Activated T-helper 1 cell treated with anti-CD3 and anti-CD28 coated beads, Interleukin-2, amount 50 U/mL, for 16 hours (primary cell): ENCODE data around the gene RAI14.

ENCODE experiments used
- DNase-seq, 2 donors: peaks; one replicate each; pipeline ENCODE4 v3.0.0-alpha.2; 2020; ENCODE audit warnings: low read depth in 1 of 2, low spot score in 1 of 2

The RAI14 gene

GRCh38 chr5:34844999-34845398 is 188.9 kb downstream of the RAI14 start:
- no peak for DNase-seq

GRCh38 chr5:34847056-34847455 is 190.9 kb downstream of the RAI14 start:
- DNase-seq, result no peak

GRCh38 chr5:34847552-34847951 is 191.4 kb downstream of the RAI14 start:
- no peak for DNase-seq

GRCh38 chr5:34848230-34848629 is 192.1 kb downstream of the RAI14 start:
- no peak for DNase-seq

GRCh38 chr5:34849253-34849652 is 193.1 kb downstream of the RAI14 start:
- no peak for DNase-seq

DNA sequence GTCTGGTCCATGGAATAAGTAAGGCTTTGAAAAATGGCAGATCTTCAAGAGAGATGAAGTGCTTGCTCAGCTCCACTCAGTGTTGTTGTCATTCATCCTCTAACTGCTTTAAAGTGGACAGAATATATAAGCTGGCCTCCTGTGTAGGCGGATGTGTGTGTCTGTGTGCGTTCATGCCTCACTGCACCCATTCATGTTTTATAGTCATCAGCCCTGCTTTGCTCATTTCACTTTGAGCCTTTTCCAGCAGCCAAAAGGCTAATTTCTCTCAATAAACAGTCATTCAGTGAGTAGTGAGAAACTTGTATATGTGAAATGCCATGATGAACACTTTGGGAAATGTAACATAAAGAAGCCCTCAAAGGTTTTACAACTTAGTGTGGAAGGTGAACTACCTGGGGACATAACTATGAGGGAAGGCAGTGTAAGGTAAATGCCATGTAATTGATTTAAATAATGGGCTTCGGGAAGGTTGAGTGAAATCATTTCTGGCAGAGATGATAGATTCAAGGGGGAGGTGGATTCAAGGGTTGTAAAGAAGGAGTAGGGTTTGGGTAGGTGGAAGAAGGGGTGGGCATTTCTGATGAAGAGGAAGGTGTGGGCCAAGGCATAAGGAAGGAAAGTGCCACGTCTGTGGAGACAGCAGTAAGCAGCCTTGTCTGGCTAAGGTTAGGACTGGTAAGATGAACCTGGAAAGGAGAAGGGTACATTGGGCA is 198.5 kb downstream of the RAI14 start:
- DNase-seq, result no peak

DNA sequence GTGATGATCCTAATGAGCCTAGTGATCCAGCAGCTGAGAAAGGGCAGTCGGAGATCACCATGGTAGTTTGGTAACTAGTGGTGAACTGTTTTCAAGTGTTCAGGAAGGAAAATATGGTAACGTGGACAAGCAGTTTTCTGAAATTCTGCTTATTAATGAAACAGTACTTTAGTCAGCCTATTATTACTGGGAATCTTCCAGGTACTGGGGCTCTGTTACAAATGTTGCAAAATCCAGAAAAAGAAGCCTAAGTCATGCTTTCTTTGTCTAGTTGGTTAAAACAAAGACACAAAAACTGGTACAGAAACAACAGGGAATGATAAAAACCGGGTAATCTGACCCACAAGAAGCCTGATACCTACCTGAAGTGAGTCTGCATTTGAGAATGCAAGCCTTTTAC is 201.0 kb downstream of the RAI14 start:
- no peak for DNase-seq

GRCh38 chr5:34857894-34858293 is 201.8 kb downstream of the RAI14 start:
- DNase-seq, result no peak

- DNase-seq, result no peak
Observed at GRCh38 chr5:34858790-34859189, 202.7 kb downstream of the RAI14 start.

GRCh38 chr5:34859253-34859652 is 203.1 kb downstream of the RAI14 start:
- DNase-seq, result no peak

DNA sequence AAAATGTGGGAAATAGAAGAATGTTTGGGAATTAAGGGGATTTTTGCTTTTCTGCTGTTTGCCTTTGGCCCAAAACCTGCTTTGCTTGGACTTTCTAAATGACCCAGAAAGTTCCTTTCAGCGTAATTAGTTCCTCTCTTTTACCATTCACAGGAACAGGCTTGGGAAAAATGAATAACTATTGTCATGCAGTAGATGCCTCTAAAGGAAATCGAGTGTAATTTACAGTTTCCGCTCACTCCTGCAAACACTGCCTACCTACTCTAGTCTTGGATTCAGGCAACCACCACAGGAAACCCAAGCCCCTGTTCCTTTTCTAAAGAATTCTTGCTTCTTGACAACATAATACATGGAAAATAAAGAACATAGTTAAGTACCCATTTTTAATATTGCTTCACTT is 207.8 kb downstream of the RAI14 start:
- no peak for DNase-seq

DNA sequence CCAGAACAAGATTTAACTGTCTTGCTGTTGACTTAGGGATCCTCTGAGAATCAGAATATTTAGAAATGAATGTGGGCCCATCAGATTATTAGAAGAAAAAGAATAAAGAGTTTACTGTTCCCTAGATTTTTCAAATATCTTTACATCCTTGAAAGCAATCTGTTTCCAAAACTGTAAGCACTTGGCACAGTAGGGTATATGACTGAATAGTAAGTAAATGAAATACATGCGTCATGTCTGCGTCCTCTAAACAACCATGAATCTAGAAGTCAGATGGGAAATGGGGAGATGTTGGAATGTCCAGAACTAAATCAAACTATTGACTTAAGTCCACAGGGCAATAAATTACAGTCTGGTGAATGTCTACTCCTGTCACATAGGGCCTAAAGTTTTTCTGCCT is 209.0 kb downstream of the RAI14 start:
- DNase-seq, result no peak

DNA sequence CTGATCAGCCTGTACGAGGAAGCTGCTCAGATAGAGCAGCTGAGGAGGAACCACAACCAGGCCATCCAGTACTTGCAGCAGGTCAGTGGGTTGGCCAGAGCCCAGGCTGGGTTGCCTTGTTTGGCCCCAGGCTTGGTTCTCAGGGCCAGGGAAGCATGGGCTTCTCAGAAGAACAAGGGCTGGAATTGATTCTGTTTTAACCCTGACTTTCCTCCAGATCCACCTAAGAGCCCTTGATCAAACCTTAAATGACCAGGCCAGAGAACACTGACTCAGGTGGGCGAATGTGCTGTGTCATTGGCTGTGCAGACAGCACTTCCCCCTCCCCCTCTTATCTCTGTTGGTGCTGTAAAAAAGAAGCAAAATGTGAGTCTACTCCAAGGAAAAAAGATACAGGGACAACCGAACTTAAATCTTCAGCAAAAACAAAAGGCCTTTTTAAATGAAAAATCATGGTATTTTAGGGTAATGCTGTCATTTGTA is 210.9 kb downstream of the RAI14 start:
- no peak for DNase-seq

GRCh38 chr5:34867660-34868059 is 211.5 kb downstream of the RAI14 start:
- DNase-seq, result no peak

GRCh38 chr5:34868791-34869190 is 212.7 kb downstream of the RAI14 start:
- no peak for DNase-seq

- no peak for DNase-seq
Observed at GRCh38 chr5:34869256-34869655, 213.1 kb downstream of the RAI14 start.

- no peak for DNase-seq
Observed at GRCh38 chr5:34870382-34870781, 214.3 kb downstream of the RAI14 start.

DNA sequence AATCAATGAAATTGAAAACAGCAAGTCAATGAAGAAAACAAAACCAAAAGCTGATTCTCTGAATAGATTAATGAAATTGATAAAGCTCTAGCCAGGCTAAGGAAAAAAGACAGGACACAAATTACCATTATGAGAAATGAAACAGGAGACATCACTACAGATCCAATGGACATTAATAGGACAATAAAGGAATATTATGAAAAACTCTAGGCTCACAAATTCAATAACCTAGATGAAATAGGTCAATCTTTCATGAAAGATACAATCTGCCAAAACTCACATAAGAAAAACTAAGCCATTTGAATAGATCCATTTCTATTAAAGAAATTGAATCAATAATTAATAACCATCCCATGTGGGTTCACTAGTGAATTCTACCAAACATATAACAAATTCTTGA is 220.1 kb downstream of the RAI14 start:
- no peak for DNase-seq

DNA sequence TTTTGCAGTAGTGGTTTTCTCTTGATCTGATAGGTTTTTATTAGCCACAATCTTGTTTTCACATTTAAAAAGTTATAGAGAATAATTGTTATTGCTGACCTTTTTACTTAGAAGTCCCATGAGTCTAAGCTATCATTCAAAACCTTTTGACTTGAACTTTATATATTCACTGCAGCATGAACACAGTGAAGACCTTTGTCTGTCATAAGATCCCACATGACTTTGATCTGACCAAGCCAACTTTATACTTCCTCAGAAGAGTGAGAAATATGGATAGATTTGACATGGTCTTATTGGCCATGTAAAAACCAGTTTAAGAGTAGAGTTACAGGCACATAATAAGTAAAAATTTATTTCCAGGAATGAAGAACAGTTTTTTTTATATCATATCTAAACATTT is 225.1 kb downstream of the RAI14 start:
- no peak for DNase-seq
